GM06990 (cell line): ENCODE results near the gene EZH1.

ENCODE experiments used
- DNase-seq: peaks from one replicate; pipeline ENCODE4 v3.0.0-alpha.2; 2011; ENCODE audit not compliant: insufficient read length; ENCODE audit errors: extremely low read depth
- H3K27me3 ChIP-seq: replicated peaks from 2 replicates; pipeline ENCODE4 v1.6.0; 2011; ENCODE audit warnings: low read length; ENCODE audit not compliant: control insufficient read depth, insufficient read depth
- H3K36me3 ChIP-seq: 2 replicates; pipeline ENCODE4 v1.5.1; 2011; ENCODE audit warnings: low read length; ENCODE audit not compliant: control insufficient read depth, insufficient read depth
- H3K4me3 ChIP-seq: replicated peaks from 2 replicates; pipeline ENCODE4 v1.5.1; 2011; ENCODE audit warnings: low read depth, mild to moderate bottlenecking, control low read depth, low read length
- TF ChIP-seq, protein P1 (sequence below): IDR thresholded peaks from 2 replicates; pipeline ENCODE4 v1.5.1; 2011; ENCODE audit warnings: low read length, control low read depth, mild to moderate bottlenecking, inconsistent platforms; ENCODE audit not compliant: insufficient read depth, poor library complexity, severe bottlenecking

The EZH1 gene

DNA sequence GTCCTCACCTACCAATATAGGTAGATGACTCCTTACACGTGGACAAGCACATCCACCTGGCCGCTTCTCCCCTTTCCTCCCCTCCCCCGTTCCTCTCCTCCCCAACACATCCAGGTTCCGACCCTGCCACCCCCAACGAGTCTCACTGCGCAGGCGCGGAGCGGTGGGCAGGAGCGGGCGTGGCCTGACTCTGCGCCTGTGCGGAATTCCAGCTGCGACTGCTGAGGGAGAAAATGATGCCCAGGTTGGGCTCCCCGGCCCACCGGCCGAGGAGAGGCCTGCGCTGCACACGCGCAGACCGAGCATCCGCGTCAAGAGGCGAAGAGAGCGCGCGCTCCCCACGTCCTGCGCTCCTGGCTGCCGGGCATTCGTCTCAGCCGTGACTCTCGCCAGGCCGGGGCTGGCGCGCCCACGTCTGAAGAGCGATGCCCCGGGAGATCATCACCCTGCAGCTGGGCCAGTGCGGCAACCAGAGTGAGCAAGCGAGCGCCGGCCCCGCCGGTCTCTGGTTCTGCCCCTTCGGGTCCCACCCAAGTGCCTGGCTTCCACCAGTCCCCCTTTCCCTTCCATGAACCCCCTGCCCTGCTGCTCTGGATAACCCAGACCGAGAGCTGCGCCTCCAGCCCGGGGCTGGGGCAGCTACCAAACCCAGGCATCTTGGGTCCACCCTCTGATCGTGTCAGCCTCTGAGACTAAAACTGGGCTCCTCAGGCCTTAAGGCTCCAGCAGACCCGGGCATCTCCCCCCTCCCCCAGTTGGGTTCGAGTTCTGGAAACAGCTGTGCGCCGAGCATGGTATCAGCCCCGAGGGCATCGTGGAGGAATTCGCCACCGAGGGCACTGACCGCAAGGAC is 85.5 kb downstream of the EZH1 start, which contains the start of gene TUBG2:
Gene TUBG2 (plus strand): TSS at position 206 of the 853 bp plus-strand sequence. CDS start 220 bp downstream, at position 426.
- Histone ChIP-seq H3K27me3 (no peaks in the 10 kb centered on the region), H3K36me3 (no peaks in the 10 kb centered on the region; the same call in 1 of the 2 replicates), H3K4me3 (peak within 1 kb of the TSS; percentile 78)
- TF ChIP-seq, protein P1, sequence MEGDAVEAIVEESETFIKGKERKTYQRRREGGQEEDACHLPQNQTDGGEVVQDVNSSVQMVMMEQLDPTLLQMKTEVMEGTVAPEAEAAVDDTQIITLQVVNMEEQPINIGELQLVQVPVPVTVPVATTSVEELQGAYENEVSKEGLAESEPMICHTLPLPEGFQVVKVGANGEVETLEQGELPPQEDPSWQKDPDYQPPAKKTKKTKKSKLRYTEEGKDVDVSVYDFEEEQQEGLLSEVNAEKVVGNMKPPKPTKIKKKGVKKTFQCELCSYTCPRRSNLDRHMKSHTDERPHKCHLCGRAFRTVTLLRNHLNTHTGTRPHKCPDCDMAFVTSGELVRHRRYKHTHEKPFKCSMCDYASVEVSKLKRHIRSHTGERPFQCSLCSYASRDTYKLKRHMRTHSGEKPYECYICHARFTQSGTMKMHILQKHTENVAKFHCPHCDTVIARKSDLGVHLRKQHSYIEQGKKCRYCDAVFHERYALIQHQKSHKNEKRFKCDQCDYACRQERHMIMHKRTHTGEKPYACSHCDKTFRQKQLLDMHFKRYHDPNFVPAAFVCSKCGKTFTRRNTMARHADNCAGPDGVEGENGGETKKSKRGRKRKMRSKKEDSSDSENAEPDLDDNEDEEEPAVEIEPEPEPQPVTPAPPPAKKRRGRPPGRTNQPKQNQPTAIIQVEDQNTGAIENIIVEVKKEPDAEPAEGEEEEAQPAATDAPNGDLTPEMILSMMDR = no peak
- DNase-seq = peak; percentile 87

DNA sequence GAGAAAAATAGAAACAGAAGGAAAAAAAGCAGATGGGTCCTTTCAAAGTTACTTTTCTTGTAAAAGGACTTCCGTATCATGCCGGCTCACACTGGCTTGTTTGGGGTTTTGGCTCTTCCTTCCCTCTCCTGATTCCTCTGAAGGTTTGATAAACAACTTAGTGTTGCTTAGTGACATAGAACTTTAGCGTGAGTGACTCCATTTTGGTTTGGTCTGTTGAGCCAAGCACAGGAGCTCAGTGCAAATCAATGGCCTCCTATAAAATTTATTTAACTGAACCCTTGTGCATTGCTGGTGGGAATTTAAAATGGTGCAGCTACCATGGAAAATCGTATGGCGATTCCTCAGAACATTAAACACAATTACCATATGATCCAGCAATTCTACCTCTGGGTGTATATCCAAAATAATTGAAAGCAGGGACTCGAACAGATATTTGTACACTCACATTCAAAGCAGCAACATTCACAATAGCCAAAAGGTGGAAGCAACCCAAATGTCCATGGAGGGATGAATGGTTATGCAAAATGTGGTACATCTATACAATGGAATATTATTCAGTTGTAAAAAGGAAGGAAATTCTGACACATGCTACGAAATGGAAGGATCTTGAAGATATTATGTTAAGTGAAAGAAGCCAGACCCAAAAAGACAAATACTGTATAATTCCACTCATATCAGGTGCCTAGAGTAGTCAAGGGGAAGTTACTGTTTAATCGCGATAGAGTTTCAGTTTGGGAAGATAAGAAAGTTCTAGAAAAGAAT is 86.8 kb downstream of the EZH1 start:
- Histone ChIP-seq H3K4me3 (no peak overlapping the region), H3K36me3 (no peaks in the 10 kb centered on the region; the same call in 1 of the 2 replicates), H3K27me3 (no peaks in the 10 kb centered on the region)
- DNase-seq = no peak
- TF ChIP-seq, protein P1 = no peak

DNA sequence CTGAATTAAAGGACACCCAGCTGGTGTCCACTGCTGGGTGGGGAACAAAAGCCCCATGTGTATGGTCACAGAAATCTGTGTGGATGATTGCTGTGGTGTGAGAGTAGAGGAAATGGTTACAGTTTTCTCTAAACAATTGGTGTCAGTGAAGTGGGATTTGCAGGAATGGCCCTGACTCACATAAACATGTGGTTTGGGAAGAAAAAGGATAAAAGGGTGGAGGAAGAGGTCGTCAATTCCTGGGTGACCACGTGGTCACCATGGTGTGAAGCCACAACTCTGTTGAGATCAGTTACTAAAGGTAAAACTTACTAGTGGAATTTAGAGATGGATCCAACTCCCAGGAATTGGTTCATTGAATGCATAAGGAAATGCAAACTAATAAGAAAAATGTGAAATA is 89.3 kb downstream of the EZH1 start:
- H3K4me3 ChIP-seq = no peak overlapping the region
- no peaks in the 10 kb centered on the region for H3K27me3 ChIP-seq
- TF ChIP-seq, protein P1 = no peak
- DNase-seq = no peak
- no peaks in the 10 kb centered on the region; the same call in 1 of the 2 replicates for H3K36me3 ChIP-seq

DNA sequence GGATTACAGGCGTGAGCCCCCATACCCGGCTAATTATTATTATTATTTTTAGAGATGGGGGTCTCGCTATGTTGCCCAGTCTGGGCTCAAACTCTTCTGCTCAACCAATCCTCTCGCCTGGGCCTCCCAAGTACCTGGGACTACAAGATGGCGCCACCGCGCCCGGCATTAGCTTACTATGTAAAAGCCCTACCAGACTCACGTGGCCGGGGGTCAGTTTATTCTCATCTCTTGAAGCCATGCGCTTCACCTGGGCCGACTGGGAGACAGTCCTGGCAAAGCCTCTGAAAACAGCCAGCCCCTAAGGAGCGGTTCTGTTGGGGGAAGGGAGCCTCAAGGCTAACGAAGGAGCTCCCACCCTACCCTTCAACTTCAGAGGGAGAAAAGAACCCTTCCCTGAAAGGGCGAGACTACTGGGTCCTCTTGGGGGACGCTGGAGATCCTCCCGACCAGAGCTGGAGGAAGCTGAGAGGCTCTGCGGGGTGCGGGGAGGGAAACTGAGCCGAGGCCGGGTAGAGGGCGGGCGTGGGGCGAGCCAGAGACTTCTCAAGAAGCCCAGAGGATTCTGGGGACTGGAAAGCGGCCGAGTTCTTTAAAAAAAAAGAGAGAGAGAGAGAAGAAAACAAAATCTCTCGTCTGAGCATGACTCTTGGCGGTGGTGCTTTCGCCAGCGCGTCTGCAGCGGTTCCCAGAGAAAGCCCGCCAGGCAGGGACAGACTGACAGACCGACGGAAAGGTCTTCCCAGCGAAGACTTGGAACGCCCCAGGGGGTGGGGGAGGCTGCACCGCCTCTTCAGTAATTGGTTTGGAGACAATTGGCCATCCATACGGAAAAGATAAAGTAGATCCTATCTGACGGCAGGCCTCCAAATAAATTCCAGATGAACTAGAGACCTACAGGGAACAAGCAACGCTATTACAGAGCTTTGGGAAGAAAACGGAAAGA is 91.4 kb downstream of the EZH1 start:
- TF ChIP-seq, protein P1 = no peak
- no peaks in the 10 kb centered on the region for H3K27me3 ChIP-seq
- H3K4me3 ChIP-seq = no peak overlapping the region
- H3K36me3 ChIP-seq = no peaks in the 10 kb centered on the region
- DNase-seq = no peak

DNA sequence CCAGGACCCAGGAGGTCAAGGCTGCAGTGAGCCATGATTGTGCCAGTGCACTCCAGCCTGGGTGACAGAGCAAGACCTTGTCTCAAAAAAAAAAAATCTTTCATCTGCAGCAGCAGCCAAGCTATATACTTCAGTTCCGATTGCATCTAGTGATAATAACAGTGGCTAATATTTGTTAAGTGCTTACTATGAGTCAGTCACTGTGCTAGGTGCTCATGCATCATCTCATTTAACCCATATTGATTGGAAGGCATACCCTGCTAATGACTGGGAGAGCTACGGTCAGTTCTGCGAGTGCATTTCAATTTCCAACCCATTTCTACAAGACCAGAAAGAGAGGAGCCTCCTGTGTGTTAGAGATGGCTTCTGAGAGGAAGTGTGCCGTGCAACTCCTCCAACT is 93.4 kb downstream of the EZH1 start:
- Histone ChIP-seq H3K27me3 (no peaks in the 10 kb centered on the region), H3K36me3 (no peaks in the 10 kb centered on the region), H3K4me3 (no peak overlapping the region)
- TF ChIP-seq, protein P1 = no peak
- DNase-seq = no peak
